Myocyte (in vitro differentiated cells): ENCODE results near the gene RNF11. TPM values are rescaled to one million over a fixed set of nuclear protein-coding genes. Genes with fewer than 3 reads are reported as not detected.
"Not testable (repeated sequence)": the region's sequence is repeated elsewhere in the genome, so short reads cannot be mapped to it uniquely, and the experiment has no call there.

ENCODE experiments used
- DNase-seq: peaks from one replicate; pipeline ENCODE4 v3.0.0-alpha.2; 2012; ENCODE audit warnings: low read depth
- polyA plus RNA-seq: library from polyadenylated mRNA; unstranded; fragments of >200 nt; gene quantifications from one replicate; pipeline ENCODE4 v1.2.1, GENCODE V29; 2012; ENCODE audit warnings: missing spikeins
- total RNA-seq: library from RNA; depleted of rRNA; stranded (reverse); fragments of >200 nt; gene quantifications from 2 replicates; pipeline ENCODE4 v1.2.3, GENCODE V29; 2014

RNF11 gene, protein sequence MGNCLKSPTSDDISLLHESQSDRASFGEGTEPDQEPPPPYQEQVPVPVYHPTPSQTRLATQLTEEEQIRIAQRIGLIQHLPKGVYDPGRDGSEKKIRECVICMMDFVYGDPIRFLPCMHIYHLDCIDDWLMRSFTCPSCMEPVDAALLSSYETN
- total RNA-seq: 193 and 226 TPM in 2 replicates
- 215 TPM for polyA plus RNA-seq

DNA sequence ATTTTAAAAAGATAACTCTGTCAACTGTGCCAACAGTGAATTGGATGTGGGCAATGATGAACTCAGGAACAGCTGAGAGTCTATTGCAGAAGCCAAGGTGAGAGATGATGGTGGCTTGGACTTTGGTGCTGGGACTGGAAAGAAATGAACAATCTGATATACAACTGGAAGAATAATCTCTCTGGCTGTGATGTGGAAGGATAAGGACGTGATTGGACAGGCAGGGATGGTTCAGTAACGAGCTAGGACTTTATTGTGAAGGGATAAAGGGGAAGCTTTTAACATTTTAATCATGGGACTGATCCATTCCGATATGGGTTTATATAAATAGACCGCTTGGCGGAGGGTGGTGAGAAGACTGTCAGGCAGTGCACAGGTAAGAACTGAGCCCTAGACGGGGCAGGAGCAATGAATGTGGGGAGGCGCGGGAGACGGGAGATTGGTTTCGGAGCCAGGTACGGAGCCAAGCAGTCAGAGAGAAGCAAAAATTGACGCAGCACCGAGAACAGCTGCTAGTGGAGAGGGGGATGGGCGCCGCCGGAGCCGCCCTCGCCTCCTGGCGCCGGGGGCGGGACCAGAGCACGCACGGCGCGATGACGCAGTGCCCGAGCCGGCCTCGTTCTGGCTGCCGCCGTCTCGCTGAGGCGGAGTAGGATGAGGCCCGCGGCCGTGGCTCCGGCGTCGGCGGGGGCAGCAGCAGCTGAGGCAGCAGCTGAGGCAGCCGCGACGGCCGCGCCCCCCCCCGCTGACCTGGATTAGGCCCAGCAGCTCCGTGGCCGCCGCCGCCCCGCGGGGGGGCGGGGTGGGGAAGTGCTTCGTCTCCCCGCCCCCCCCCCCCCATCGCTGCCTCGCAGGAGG is at the start of gene RNF11:
Gene RNF11, plus strand, starts transcription at position 601 of the 858 bp plus-strand sequence. CDS start 484 bp downstream, outside the sequence.
- DNase-seq: peak; percentile 95

DNA sequence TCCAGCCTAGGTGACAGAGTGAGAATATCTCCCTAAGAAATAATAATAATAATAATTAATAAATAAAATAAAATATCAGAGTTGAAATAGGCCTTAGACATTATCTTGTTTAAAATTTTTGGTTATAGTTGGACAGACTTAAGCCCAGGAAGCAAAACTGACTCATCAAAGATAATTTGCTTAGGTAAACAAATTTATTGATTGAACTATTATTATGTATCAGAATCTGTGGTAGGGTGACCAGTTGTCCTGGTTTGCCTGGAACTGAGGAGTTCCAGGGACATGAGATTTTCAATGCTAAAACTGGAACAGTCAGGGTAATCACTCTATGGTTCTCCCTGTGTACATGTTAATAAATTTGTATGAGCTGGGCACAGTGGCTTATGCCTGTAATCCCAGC is 47.8 kb upstream of the RNF11 start:
- DNase-seq: no peak

DNA sequence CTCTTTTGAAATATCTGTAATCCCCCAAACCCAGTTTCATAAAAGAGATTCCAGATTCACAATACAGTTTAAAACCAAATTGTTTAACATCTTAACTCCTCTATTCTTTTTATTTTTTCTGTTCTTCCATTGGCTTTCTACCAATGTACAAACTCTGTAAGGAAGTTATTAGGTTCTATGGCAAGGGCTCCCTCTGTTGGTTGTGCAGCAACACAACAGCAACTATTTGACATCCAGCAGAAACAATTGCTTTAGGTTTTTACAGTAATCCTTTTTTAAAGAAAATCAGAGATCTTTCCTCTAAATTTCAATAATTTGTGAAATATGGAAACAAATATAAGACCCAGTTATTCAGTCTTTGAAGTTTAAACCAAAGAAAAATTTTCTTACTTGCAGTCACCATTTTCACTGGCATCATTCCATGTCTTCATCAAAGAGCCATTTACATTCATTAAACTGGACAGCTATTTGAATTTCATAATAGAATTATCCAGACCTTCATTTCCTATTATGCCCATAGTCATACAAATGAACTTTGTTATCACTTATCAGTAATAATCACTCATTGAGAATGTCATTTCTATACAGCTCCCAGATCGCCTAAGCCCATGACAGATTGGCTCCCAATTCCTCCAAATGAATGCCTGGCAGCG is 46.5 kb upstream of the RNF11 start:
- DNase-seq: peak; percentile 76

DNA sequence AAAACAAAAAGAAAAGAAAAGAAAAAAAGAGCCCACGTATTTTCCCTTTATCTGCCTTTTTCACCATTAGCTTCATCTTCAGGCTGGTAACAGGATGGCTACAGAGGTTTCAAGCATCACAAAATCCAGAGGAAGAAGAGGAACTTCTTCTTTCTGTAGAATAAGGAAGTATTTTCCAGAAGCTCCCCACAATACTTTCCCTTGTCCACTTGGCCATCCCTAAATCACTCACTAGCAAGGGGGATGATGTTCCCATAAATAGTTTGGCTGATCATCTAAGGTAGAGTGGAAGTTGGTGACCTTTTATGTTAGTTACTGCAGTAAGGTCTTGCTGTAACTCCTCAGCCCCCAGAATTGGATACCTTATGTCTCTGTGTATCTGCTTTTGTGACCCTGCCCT is 45.1 kb upstream of the RNF11 start:
- DNase-seq: no peak

DNA sequence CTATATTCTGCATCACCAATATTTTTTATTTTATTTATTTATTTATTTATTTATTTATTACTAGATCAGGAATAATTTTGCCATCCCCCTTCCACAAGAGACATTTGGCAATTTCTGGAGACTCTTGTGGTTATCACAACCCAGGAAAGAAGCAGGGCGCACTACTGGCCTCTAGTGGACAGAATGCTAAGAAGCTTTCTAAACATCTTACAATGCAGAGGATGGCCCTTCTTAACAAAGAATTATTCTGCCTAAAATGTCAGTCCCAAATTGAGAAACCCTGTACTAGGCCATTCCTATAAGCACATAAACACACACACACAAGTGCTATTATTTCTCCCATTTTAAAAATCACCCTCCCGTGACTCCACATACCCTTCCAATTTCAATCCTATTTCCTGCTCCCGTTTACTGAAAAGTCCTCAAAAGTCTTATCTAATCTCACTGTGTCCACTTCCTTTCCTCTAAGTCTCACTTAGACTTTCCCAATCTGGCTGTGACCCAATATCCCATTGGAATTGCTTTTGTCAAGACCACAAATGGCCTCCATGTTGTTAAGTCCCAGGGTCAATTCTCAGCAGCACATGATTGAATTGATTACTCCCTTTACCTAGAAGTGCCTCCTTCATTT is 43.7 kb upstream of the RNF11 start:
- peak; percentile 88 for DNase-seq

DNA sequence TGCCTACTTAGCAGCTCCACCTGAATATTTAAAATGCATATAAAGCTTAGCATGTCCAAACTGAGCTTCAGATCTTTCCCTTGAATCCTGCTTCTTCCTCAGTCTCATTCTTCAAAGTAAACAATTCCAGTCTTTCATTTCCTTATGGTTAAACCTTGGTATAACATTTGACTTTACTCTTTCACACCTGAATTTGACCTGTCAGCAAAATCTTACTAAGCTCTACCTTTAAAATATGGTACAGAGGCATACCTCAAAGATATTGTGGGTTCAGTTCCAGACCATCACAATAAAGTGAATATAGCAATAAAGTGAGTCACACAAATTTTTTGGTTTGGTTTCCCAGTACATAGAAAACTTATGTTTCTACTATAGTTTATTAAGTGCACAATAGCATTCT is 42.5 kb upstream of the RNF11 start:
- DNase-seq: no peak

DNA sequence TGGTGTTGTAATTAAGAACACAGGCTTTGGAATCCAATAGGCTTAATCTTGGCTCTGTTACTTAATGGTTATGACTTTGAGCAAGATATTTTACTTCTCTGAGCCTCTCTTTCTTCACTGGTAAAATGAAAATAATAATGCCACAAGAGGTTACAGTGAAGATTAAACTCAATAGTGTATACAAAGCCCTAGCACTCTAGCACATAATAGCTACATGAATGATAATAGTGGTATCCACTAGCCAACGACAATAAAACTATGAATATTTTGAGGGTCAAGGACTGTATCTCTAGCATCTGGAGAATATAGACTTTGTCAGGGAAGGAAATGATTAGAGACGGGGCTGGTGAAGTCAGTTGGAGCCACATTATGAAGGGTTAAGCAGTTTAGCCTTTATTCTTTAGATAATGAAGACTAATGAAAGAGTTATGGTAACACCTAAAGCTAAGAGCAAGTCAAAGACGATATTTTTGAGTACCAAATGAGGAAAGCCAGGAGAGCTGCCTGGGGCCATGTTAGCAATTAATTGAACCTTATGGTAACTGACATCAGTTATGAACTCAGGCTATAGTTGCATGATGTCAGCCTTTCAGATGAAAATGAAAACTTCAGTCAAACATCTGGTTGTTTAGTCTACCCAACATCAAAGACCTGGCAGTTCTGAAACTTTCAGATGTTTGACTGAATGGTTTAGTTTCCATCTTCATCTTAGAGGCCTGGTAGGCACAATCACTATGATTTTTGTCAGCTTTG is 32.8 kb upstream of the RNF11 start:
- no peak for DNase-seq

DNA sequence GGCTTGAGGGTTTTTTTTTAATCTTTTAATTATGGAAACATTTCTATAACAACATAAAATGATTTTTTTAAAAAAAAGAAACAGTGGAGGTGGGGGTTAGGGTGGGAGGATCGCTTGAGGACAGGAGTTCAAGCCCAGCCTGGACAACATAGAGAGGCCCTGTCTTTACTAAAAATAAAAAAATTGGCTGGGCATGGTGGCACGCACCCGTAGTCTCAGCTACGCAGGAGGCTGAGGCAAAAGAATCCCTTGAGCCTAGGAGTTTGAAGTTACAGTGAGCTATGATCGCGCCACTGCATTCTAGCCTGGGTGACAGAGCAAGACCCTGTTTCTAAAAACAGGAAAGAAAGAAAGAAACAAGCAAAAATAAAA is 32.2 kb upstream of the RNF11 start:
- DNase-seq: no peak

DNA sequence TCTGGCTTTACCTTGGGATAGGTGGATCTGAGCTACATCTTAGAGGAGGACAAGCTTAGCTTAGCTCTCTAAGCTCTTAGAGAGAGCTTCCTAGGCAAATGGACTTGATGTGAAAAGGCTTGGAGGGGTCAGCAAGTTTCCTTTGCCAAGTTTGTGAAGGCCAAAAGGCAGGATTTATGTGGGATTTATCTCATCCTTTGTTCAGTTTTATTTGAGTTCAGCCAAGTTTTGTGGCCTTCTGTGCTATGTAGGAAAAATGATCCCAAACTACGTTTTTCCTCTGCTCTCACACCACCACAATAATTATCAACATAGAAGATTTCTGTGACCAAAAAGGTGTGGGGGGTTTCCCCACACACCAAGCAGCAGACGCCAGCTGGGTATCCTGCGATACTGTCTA is 26.0 kb upstream of the RNF11 start:
- no peak for DNase-seq

DNA sequence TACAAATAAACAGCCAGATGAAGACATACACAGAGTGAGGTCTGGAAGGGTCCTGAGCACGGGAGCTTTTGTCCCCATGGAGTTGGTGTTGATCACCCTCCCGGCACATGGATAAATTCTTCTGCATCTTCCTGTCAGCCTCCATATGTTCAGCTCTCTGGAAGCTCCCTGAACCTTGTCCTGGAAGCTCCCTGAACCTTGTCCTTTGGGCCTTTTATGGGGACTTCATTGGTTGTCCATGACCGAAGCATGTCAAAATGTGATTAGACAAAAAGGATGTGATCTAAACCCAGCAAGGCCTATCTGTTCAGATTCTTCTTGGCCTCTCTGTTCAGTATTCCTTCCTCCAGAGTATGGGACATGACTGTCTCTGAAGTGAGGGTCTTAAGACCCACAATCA is 25.4 kb upstream of the RNF11 start:
- no peak for DNase-seq

DNA sequence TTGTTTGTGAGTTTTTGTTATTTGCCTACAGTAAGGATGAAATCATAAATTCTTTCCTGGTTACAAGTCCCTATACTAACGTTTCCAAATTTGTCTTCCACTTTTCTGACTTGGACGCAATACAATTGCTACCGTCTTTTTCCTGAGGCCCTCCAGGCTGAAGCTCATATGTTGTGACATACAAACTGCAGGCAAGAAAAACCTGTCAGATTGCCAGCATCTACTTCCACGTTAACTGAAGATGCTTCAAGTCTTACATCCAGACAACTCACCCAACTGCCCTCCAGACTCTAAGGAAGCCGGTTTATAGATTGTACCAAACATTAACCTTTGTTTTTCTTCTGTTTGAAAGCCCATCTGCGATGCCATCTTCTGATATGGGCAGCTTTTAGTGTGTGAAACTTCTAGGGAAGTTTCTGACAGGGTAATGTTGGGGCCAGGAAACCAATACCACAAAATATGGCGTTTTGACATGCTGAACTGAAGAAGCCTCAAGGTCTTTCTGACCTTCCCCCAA is 21.4 kb upstream of the RNF11 start:
- DNase-seq: no peak

DNA sequence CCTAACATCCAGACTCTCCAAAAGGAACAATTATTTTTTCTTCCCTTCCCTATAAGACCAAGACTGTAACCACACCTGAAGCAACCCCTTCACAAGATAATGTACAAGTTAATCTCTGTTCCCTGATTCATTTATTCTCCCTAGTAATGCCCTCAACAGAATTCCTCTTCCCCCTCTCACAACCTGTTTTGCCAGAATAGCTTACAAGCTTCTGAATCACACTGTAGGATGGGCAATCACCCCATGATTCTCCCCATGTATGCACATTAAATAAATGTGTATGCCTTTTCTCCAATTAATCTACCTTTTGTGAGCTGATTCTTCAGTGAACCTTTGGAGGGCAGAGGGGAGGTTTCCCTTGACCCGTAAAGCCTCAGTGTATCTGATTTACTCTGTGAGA is 20.9 kb upstream of the RNF11 start:
- no peak for DNase-seq

DNA sequence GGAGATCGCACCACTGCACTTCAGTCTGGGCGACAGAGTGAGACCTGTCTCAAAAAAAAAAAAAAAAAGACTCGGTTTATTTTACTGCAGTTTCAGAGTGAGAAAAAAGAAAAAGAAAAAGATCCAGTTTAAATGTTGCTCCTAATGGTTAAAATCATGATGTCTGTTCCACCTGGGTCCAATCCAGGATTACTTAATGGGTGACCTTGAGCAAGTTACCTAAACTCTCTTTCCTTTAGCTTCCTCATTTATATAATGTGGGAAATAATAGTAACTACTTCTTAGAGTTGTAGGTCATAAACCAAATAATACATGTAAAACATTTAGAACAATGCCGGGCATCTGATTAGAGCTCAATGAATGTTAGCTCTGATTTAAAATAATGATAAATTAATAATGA is 19.4 kb upstream of the RNF11 start:
- DNase-seq: no peak

DNA sequence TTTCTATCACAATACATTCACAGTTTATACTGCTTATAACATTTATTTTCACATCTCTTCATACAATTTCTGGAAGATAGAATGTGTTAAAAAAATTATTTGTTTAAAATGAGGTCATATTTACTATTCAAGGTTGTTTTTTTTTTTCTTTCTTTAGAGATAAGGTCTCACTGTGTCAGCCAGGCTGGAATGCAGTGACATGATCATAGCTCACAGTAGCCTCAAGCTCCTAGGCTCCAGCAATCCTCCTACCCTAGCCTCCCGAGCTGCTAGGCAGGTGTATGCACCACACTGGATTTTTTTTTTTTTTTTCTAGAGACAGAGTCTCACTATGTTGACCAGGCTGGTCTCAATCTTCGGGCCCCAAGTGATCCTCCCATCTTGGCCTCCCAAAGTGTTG is 19.0 kb upstream of the RNF11 start:
- DNase-seq: no peak

DNA sequence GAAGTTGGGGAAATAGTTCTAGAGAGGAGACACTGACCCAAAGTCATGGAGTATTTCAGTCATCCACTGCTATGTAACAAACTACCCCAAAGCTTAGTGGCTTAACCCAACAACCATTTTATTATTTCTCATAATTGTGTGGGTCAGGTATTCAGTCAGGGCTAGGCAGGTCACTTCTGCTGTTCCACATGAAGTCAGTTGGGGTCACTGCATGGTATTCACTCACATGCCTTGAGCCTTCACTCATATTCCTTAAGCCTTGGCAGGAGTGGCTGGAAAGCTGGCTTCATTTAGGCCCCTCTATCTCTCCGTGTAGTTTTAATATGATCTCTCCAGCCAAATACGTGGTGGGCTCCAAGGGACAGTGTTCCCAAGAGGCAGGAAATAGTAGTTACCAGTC is 17.5 kb upstream of the RNF11 start:
- DNase-seq: peak; percentile 18

DNA sequence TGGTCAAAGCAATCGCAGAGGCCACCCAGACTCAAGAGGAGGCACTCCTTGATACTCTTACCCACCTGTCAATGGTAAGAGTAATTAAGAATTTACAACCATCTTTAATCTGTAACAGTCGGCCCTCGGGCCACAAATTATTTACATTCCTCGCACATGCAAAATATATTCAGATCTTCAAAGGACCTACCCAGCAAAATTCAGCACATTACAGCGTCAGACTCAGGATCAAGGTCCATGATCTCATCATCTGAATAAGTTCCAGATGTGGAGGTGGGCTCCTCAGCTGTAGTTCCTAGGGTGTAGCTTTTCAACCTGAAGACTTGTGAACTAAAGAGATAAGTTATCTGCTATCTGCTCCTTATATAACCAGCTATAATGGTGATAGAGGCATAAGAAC is 17.1 kb upstream of the RNF11 start:
- no peak for DNase-seq

DNA sequence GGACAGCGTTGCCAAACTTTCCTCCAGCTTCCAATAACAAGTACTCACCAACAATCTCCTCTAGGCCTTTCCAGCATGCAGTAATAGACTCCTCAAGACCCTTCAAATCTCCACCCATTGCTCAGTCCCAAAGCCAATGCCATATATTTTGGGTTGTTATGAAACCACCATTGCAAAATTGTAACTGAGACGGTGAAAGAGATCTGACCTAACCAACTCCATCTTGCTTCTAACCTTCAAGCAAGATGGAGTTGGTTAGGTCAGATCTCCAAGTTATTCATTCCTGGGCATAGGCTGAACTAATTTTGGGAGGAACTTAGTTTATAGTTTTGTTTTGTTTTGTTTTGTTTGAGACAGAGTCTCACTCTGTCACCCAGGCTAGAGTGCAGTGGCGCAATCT is 14.5 kb upstream of the RNF11 start:
- not testable (repeated sequence) for DNase-seq

DNA sequence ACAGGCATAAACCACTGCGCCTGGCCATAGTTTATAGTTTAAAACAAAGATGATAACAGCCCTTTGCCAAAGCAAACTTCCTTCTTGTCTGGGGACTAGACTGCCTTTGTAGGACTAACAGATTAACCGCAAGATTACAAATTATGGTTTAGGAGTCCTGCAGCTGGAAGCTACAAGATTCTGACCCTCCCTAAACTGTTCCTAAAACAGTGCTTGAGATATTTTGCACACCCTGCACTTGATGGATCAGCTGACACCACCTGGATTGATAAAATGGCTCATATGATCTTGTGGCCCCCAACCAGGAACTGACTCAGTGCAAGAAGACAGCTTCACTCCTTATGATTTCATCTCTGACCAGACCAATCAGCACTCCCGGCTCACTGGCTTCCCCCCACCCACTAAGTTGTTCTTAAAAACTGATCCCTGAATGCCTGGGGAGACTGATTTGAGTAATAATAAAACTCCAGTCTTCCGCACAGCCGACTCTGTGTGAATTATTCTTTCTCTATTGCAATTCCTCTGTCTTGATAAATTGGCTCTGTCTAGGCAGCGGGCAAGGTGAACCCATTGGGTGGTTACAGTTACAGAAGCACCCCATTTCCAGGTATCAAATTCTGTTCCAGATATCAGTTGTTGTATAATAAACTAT is 13.8 kb upstream of the RNF11 start:
- no peak for DNase-seq

DNA sequence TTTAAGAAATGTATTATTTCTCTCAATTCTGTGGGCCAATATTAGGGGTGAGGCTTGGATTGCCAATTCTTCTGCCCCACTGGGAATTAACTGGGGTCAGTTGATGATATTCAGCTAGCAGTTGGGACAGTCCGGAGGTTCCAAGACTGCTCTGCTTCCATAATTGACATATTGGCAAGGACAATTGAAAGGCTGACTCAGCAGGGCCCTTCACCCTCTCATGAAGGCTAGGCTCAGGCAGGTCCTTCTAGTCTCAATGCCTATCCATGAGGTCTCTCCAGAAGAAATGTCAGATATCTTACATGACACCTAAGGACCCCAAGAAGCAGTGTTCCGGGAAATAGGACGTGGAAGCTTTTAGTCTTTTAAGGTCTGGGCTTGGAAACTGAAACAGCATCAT is 13.3 kb upstream of the RNF11 start:
- no peak for DNase-seq

DNA sequence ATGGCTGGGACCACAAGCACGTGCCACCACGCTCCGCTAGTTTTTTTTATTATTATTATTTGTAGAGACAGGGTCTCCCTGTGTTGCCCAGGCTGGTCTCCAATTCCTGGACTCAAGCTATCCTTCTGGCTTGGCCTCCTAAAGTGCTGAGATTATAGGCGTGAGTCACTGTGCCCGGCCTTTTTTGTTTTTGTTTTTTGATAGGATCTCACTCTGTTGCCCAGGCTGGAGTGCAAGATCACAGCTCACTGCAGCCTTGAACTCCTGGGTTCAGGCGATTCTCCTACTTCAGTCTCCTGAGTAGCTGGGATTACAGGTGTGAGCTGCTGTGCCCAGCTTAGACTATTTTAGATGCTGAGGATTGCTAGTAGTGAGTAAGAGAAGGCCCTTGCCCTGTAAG is 11.8 kb upstream of the RNF11 start:
- DNase-seq: no peak
